ENCODE results near the gene NFIC.
"Not testable (repeated sequence)": the region's sequence is repeated elsewhere in the genome, so short reads cannot be mapped to it uniquely, and the experiment has no call there.

The NFIC gene

DNA sequence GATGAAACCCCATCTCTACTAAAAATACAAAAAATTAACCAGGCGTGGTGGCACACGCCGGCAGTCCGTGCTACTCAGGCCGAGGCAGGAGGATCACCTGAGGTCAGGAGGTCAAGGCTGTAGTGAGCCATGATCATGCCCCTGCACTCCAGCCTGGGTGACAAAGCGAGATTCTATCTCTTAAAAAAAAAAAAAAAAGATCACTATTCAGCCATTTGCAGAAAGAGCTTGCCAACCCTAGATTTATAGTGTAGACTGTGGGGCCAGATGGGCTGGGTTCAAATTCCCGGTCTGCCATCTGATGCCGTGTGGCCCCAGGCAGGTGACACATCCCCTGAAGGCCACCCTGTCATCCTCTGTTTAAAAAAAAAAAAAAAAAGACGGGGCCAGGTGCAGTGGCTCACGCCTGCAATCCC lies 85.1 kb downstream of the NFIC start:
- no peak for DNase-seq (ENCODE audit: low read depth in 2 of 2)

DNA sequence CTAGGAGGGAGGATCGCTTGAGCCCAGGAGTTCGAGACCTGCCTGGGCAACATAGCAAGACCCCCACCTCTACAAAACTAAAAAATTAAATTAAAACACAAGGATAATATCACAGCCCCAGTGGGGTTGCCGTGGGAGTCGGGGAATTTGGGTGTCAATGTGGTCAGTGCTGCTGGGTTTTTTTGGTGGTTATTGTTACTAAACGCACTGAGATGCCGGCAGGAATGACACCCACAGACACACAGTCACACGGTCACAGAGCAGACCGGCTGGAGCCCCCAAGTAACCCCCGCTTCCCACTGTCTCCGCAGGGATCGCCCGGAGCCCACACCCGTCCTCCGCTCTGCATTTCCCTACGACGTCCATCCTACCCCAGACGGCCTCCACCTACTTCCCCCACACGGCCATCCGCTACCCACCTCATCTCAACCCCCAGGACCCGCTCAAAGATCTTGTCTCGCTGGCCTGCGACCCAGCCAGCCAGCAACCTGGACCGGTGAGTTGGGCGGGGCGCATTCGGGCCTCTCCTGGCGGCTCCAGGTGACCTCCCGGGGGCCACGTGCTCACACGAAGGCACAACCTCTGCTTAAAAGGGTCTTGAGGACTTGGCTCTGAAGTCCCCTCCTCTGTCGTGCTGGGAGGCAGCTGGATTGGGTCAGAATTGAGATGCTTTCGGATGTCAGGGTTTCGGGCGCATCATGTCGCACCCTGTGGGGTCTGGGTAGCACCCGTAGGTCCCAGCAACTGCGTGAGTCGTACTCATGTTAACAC lies 86.0 kb downstream of the NFIC start:
- no peak for DNase-seq (ENCODE audit: low read depth in 2 of 2)

DNA sequence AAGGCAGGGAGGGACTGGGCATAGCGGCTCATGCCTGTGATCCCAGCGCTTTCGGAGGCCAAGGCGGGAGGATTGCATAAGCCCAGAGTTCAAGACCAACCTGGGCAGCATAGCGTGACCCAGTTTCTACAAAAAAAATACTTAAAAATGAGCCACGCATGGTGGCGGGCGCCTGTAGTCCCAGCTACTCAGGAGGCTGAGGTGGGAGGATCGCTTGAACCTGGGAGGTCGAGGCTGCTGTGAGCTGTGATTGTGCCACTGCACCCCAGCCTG lies 86.5 kb downstream of the NFIC start:
- DNase-seq (ENCODE audit: low read depth in 2 of 2), result not testable (repeated sequence)

DNA sequence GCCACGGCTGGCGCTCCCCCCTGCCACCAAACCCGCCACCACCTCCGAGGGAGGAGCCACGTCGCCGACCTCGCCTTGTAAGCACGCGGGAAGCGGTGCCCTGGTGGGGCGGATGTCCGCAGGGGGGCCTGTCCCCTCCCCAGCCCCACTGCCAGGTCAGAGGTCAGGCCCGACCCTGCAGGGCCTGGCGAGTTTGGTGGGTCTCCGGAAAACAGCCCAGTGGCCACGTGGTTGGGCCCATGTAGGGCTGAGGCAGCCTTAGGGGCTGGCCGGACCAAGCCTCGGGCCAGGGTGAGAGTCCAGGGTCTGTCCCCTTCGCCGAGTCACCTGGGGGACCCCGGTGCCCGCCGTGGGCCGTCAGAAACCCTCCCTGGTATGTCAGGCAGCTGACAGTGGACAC lies 87.5 kb downstream of the NFIC start:
- no peak for DNase-seq (ENCODE audit: low read depth in 2 of 2)

DNA sequence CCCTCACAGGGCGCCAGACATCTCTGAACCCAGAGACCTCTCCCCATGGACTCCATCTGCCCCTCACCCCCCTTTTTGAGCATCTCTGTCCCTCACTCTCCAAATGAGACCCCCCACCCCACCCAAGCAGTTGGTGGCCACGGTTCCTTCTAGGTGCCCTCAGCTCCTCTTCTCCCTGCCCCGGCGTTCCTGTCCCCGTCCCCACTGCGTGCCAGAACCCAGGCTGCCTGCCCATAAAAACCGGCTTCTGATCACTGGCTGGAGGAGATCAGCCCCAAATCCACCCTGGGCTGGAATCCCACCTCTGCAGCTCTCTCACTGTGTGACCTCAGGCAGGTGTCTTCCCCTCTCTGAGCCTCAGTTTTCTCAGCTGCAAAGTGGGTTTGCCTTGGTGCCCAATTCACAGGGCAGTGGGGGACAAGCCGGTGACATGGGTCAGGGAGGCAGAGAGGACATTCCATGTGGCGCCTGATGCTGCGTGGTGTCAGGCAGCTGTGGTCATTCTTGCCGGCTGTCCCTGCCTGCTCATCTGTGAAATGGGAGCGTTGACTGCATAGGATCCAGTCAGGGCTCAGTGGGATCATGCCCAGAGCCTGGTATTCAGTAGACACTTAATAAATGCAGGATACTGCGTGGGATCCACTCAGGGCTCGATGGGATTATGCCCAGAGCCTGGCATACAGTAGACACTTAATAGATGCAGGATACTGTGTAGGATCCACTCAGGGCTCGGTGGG lies 88.4 kb downstream of the NFIC start:
- DNase-seq (ENCODE audit: low read depth in 2 of 2), result no peak

DNA sequence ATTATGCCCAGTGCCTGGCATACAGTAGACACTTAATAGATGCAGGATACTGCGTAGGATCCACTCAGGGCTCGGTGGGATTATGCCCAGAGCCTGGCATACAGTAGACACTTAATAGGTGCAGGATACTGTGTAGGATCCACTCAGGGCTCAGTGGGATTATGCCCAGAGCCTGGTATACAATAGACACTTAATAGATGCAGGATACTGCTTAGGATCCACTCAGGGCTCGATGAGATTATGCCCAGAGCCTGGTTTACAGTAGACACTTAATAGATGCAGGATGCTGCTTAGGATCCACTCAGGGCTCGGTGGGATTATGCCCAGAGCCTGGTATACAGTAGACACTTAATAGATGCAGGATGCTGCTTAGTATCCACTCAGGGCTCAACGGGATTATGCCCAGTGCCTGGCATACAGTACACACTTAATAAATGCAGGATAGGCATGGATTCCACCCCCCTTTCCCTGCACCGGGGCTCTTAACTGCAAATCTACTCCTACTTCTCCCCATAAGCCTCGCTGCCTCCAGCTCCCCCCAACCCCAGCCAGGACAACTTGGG lies 89.1 kb downstream of the NFIC start:
- DNase-seq (ENCODE audit: low read depth in 2 of 2), result no peak

DNA sequence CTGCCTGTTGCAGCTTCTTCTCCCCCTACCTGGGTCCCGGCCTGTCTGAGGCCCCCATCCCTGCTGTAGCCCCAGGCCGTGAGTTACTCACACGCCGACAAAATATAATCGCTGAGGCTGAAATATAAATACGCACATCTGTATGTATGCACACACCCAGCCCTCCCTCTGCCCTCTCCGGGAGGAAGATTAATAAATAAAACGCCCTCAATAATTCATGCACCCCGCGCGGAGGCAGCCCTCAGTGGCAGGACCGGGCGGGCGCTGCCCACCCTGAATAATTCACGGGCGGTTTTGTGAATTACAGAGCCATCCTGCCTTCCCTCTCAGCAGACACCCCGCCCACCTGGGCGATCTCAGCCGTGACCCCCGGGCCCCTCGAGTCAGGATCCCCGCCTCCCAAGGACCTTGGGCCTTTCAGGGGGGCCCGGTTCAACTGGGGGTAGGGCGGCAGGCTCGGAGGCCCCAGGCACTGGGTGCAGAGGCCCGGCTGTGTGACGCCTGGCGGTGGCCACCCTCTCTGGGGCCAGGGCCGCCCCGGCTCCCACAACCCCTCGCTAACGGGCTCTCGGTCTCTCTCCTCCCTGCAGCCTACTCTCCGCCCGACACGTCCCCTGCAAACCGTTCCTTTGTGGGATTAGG lies 89.7 kb downstream of the NFIC start:
- DNase-seq (ENCODE audit: low read depth in 2 of 2), result no peak

DNA sequence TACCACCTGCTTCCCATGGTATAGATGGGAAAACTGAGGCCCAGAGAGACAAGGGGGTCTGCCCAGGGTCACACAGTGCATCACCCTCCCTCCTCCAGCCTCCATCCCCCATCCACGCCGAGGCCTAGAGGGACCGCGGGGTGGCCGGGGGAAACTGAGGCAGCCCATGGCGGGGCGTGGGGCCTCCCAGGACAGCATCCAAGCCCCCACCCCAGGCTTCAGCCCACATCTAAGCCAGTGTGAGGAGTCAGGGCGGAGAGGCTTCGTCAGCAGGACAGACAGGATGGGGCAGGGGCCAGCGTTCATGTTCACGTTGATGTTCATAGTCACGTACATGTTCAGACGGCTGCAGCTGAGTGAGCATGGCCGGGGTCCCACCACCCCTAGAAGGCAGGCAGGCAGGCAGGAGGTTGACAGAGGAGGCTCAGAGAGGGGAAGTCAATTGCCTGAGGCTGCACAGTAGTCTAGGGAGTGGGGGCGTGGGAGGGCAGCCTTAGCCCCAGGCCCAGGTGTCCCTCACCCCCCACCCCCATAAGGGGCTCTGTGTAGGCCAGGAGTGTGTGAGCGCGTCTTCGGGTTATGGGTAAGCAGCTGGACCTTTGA lies 90.6 kb downstream of the NFIC start:
- DNase-seq (ENCODE audit: low read depth in 2 of 2), result no peak

DNA sequence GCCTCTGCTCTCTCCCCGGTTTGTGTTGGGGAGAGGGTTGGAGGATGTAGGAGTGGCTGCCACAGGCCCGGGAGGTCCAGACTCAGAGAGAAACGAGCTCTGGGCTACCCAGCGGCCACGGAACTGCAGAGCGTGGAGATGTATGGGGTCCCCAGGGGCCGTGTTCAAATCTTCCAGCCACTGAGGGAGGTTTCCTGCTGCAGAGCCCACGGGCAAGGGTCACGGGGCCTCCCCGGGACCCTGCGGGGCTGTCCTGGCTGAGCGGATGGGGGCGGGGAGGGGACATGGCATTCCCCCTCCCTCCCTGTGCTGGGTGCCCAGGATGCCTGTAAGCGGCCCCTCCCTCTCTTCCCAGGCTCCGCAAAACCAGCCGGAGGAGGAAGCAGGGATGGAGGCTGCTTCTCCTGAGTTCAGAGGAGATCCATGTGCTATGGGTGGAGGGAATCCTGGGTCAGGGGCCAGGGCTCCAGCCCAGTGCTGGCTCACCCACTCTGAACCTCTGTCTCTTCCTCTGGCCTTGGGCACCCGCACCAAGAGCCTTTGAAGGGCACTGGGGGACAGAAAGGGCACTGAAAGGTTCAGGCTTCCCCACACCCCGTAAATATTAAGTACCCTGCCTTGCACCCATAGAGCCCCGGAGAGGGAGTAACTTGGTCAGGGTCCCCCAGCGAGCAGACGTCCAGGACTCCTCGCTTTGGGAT lies 91.3 kb downstream of the NFIC start:
- no peak for DNase-seq (ENCODE audit: low read depth in 2 of 2)

DNA sequence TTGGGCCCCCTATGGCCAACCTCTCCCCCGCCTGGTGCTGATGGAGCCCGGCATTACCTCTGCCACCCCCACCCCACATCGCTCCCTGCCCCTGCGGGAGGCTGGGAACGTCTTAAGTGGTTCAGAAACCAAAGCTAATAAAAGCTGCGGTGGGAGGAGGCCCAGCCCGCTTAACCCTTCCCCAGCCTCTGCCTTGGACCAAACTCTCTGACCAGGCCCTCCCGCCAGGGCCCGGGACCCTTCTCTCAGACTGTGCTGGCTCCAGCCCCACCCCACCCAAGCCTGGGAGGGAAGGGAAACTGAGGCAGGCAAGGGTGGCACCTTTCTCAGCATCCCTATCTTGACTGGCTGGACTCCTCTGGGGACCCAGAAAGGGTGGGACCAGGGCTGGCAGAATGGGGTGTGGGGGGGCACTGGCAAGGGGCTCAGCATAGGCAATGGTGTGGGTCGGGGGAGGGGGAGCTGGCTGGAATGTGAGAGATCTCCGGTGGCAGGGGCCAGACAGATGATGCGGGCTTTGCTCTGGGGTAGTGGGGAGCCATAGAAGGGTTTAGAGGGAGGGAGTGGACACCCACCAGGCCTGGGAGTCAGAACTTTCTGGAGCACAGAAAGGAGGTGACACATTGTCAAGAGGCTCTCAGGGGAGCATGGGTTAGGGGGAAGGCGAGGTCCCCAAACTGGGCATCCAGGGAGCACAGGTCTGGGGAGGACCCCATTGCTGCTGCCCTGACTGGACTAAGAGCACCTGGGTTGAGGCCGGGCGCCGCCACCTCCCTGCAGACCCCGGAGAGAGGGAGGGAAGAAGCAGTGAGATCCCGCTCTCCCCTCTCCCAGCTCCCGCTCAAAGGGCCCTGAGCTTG lies 92.1 kb downstream of the NFIC start:
- no peak for DNase-seq (ENCODE audit: low read depth in 2 of 2)

DNA sequence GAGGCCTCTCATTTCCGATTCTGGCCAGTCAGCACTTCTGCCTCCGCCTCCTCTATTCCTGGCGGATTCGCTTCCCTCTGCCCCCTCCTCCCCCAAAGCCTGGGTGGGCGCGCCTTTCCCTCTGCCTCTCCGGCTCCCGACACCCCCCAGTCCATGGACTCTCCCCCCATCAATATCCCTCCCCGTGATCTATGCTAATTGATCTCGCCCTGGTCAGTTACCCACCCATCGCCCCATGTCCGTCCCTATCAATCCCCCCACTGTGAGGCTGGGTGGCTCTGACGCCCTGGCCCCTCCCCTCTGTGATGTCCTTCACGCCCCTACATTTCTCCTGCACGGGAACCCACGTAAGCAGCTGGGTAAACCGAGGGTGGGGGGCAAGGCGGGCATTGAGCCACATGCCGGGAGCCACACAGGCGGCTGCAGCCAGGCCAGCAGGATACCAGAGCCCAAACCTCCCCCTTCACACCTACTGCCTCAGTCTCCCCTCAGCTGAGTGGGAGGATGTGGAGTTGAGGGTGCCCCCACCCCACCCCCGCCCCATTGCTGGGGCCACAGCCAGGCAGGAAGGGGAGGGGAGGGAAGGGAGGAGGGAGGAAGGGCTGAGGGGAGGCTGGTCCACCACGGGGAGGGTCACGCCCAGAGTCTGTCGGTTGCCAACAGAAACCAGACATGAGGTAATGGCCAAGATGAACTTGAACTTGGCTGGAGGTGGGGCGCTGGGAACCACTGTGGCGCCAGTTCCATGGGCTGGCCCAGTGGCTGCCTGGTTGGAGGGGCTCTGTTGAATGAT lies 92.9 kb downstream of the NFIC start:
- no peak for DNase-seq (ENCODE audit: low read depth in 2 of 2)

DNA sequence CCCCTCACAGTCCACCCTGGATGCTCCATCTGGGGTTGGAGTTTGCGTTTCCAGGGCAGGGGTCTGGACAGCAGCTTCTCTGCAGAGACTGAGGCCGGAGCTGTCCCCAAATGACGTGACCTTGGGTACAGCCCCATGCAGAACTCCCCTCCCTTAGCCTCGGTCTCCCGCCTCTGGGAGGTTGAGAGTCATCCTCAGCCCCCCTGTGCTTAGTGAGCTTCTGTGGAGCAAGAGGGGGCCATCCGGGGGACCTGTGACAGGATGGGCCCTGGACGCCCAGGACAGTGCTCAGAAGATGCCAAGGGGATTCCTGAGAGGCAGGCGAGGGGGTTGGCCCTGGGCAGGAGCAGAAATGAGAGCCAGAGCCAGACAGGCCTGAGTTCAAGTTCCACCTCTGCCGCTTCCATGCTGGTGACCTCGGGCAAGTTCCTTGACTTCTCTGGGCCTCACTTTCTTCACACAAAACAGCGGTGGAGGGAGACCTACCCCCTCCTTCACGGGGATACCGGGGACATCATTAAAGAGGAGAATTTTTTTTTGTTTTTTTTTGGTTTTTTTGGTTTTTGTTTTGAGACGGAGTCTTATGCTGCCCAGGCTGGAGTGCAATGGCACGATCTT lies 93.7 kb downstream of the NFIC start:
- DNase-seq (ENCODE audit: low read depth in 2 of 2), result no peak

DNA sequence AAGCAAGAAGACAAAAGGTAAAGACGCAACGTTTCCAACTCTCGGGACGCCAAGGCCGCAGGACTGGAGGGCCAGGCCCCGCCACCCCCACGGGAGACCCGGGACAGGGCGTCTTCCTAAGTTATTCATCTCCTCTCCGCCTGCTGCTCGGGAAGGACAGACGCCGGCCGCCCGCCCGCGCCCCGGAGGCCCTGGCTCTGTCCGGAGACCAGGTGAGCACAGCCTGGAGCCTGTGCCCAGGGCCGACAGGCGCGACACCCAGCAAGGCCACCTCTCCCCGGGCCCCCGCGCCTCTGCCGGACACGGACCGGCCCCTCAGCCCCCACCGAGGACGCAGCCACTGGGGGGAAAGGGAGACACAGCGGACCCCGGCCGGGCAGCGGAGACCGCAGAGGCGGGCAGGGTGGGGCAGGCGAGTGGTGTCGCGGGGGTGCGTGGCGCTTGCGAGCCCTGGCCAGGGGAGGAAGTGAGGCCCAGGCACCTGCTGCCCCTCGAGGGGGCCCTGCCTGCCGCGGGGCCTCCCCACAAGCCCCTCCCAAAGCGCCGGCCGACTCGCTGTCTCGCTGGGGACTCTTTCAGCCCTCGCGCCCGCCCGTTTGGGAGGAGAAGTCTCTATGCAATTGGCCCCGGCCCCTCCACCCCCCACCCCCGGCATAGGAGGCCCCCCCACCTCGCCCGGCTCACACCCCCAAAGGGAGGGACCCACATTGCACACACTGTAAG lies 96.8 kb downstream of the NFIC start:
- no peak for DNase-seq (ENCODE audit: low read depth in 2 of 2)

DNA sequence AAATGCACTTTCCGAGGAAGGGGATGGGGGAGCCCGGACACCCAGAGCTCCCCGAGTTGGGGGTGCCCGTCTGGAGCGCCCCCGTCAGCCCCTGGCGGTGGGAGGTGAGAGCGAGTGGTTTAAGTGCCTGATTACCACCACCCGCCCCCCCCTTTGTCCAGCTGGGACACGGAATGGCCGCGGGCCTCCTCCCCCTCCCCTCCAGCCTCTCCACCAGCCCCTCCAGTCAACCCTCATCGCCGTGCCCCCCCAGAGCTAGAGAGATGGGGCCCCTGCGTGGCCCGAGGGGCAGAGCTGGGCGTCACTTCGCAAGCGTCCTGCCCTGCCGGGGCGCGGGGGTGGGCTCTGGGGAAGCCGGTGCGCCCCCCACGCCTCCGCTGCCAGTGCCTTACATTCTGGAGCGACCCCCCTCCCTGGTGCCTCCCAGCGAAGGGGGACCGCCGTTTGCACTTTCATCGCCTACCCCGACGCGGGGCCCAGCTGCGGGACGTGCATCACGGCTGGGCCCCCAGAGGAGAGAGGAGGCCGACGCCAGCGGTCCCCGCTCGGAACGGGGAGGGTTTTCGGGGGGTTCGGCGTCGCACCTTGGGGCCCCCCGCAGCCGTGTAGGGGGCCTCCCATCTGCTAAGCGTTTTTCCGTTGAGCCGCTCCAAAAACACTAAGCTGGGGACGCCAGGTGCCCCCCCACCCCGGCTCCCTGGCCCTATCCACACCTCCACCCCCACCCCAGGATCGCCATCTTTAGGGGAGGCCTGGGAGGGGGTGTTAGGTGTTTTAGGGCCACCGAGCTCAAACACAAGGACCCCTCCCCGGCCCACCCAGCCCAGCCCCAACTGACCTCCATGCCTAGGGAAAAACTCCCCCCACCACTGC lies 97.6 kb downstream of the NFIC start:
- no peak for DNase-seq (ENCODE audit: low read depth in 2 of 2)

DNA sequence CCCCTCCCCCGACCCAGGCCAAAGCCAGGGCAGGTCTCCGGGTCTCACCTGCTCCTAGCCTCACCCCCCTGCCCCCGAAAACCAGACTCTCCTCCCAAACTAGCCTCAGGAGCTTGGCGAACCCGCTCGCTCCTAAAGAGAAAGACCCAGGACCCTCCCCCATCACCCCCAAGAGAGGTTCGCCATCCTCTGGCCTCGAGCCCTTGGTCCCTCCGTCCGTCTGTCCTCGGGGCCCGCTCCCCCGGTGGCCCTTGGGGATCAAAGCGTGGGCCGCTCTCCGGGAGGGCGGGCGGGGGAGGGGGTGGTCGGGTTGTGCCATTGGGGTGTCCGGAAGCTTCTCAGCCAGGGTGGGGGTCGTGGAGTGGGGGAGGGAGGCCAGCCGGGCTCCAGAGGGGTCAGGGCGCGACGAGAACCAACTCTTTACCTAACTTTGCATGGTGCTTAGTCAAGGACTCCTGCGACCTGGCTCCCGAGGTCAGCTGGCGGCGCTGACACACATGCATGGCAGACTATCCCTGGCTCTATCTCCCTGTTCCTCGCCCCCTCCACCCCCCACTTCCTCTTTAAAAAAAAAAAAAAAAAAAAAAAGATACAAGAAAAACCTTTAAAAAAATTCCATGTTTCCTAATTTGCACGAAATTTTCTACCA lies 98.3 kb downstream of the NFIC start:
- DNase-seq (ENCODE audit: low read depth in 2 of 2), result no peak

DNA sequence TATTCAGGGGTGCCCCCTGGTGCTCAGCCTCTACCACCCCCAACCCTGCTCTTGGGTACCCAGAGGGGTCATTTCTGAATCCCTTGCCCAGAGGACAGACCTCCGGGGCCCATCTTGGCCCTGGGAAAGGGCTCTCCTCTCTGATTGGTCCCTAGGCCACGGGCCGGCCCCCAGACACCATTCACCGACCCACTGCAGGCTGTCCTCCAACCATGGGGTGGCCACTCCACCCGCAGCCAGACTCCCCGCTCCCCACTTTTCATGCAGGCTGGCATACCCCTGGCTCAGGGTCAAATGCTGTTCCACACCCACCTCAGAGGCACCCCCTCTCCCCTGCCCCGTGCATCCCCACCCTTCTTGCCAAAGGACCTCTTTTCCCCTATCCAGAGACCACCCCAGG lies 99.2 kb downstream of the NFIC start:
- DNase-seq (ENCODE audit: low read depth in 2 of 2), result no peak

DNA sequence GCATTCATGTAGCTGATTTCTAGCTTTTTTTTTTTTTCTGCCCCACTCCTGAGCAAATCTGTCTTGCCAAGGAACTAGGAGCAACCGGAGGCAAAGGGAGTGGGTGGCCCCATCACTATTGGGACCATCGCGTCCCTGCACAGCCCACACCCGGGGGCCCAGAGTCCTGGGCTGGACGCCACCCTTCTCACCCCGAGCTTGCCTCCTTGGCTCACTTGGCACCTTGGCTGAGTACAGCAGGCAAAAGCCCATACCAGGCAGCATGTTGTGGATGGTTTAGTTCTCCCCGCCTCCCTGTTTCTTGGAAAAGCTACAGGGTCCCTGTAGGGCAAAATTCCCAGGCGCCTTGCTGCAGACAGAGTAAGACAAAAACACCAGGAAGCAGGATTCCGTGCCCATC lies 100.3 kb downstream of the NFIC start:
- no peak for DNase-seq (ENCODE audit: low read depth in 2 of 2)

Measured in stimulated activated CD8-positive, alpha-beta memory T cell treated with anti-CD3 and anti-CD28 coated beads, Interleukin-15, amount 100 ng/mL, for 48 hours (primary cell).